A549 (cell line): ENCODE measurements around the gene ESPN. TPM values are rescaled to one million over a fixed set of nuclear protein-coding genes. Genes with fewer than 3 reads are reported as not detected.
"Not testable (repeated sequence)": the region's sequence is repeated elsewhere in the genome, so short reads cannot be mapped to it uniquely, and the experiment has no call there.

Experiments used
- ATAC-seq, 2 experiments: fragments of 200-7000 bp in 1 of 2; fragments of >200 bp in 1 of 2; cut with Nextera tagmentation in 1 of 2; cut with Tn5 transposase in 1 of 2; 3 replicates each; pipeline versions ENCODE4 v1.8.0 to v1.9.1; 2018 to 2020; ENCODE audit warnings: mild to moderate bottlenecking in 1 of 2, moderate library complexity in 1 of 2
- CTCF ChIA-PET: fragments of 300-600 bp; sonication (Branson Sonifier 250); formaldehyde crosslinking; extraction: SDS; loops from one replicate; lab custom pipeline; 2021; ENCODE audit warnings: antibody characterized with exemption, inconsistent platforms; lab: Yijun Ruan, JAX
- POLR2A ChIA-PET: fragments of 350-600 bp; formaldehyde crosslinking; extraction: SDS; loops from one replicate; lab custom pipeline; 2021; ENCODE audit warnings: antibody characterized with exemption, inconsistent platforms; lab: Yijun Ruan, JAX
- DNase-seq, 2 experiments: peaks; one replicate each; pipeline versions ENCODE4 v3.0.0 to v3.0.0-alpha.2; 2011 to 2016; ENCODE audit warnings: low read depth in 1 of 2, low spot score in 1 of 2
- FAIRE-seq: peaks from 2 replicates; lab custom pipeline; 2011; peaks lifted over from hg19 to GRCh38; lab: Jason Lieb, UNC
- H3K27ac ChIP-seq, 2 experiments: fragments of >200 bp; sonication (Bioruptor Twin); formaldehyde crosslinking; 3 replicates each; pipeline ENCODE4 v1.5.1; 2016 to 2017
- H3K4me1 ChIP-seq: fragments of >200 bp; sonication (Bioruptor Twin); formaldehyde crosslinking; 3 replicates; pipeline ENCODE4 v1.6.1; 2016
- H3K4me2 ChIP-seq: fragments of >200 bp; sonication (Bioruptor Twin); formaldehyde crosslinking; 3 replicates; pipeline ENCODE4 v1.6.1; 2016
- H3K4me3 ChIP-seq: fragments of >200 bp; sonication (Bioruptor Twin); formaldehyde crosslinking; 3 replicates; pipeline ENCODE4 v1.5.1; 2016
- H3K9me3 ChIP-seq: fragments of >200 bp; sonication (Bioruptor Twin); formaldehyde crosslinking; 3 replicates; pipeline ENCODE4 v1.6.1; 2016
- BCL3 ChIP-seq: fragments of >200 bp; sonication (Bioruptor Twin); formaldehyde crosslinking; IDR thresholded peaks from 3 replicates; pipeline ENCODE4 v1.6.1; 2016
- BHLHE40 ChIP-seq: IDR thresholded peaks from 2 replicates; pipeline ENCODE4 v1.6.1; 2012; ENCODE audit warnings: low read depth, low read length, inconsistent platforms
- ELK1 ChIP-seq: fragments of 150-350 bp; IDR thresholded peaks from 2 replicates; pipeline ENCODE4 v1.6.1; 2014; ENCODE audit warnings: low read depth, mild to moderate bottlenecking, low read length
- ESRRA ChIP-seq: fragments of 150-350 bp; IDR thresholded peaks from 2 replicates; pipeline ENCODE4 v1.6.1; 2014; ENCODE audit warnings: mild to moderate bottlenecking, low read length, borderline replicate concordance
- HDAC2 ChIP-seq: fragments of 200-600 bp; sonication (generic); IDR thresholded peaks from 2 replicates; pipeline ENCODE4 v1.6.1; 2016
- HOXB5 ChIP-seq: fragments of 250-450 bp; sonication (Bioruptor Pico); IDR thresholded peaks from 2 replicates; pipeline ENCODE4 v1.5.0; 2020; ENCODE audit warnings: mild to moderate bottlenecking, moderate library complexity
- JUNB ChIP-seq: fragments of >200 bp; sonication (Bioruptor Twin); formaldehyde crosslinking; IDR thresholded peaks from 2 replicates; pipeline ENCODE4 v1.6.1; 2016
- KDM5A ChIP-seq: fragments of 200-600 bp; sonication (generic); IDR thresholded peaks from 2 replicates; pipeline ENCODE4 v1.6.1; 2016; ENCODE audit warnings: antibody characterized with exemption, mild to moderate bottlenecking
- MYC ChIP-seq: IDR thresholded peaks from 2 replicates; pipeline ENCODE4 v1.6.1; 2012; ENCODE audit warnings: mild to moderate bottlenecking, inconsistent platforms, low read length, improper control_type of control experiment, borderline replicate concordance
- RNF2 ChIP-seq: fragments of 200-600 bp; sonication (generic); IDR thresholded peaks from 2 replicates; pipeline ENCODE4 v1.6.1; 2016; ENCODE audit warnings: low read depth, mild to moderate bottlenecking, antibody characterized with exemption, moderate library complexity, borderline replicate concordance
- SMC3 ChIP-seq: fragments of >200 bp; sonication (Bioruptor Twin); formaldehyde crosslinking; IDR thresholded peaks from 3 replicates; pipeline ENCODE4 v1.6.1; 2018; ENCODE audit warnings: inconsistent platforms
- USF2 ChIP-seq: fragments of 450-650 bp; IDR thresholded peaks from 2 replicates; pipeline ENCODE4 v1.6.1; 2014; ENCODE audit warnings: antibody characterized with exemption
- ZNF302 ChIP-seq: fragments of 250-450 bp; sonication (Bioruptor Pico); IDR thresholded peaks from 2 replicates; pipeline ENCODE4 v1.9.0; 2021; ENCODE audit warnings: inconsistent platforms, mild to moderate bottlenecking, moderate library complexity
- WGBS: methylation state at CpG from one replicate; pipeline ENCODE4 v1.1.6; 2017; ENCODE audit errors: missing lambda C conversion rate; 5-methylcytosine and 5-hydroxymethylcytosine counted together
- polyA plus RNA-seq, 4 experiments: library from polyadenylated mRNA; depleted of rRNA in 3 of 4; stranded (reverse); fragments of >200 nt; fragmentation: RNase III in 1 of 4; extraction: RNeasy Plus Mini Kit Qiagen cat#74134 plus additional on column Dnase treatment in 1 of 4; gene quantifications; 2 replicates in 3 of 4; 3 replicates in 1 of 4; pipeline ENCODE4 v1.2.3, GENCODE V29; 2011 to 2017
- TF ChIP-seq, protein P1 (sequence below): IDR thresholded peaks from 2 replicates; pipeline ENCODE4 v1.6.1; 2012

Gene ESPN
- polyA plus RNA-seq, 2 of the 4 experiments (the other 2 are of a cell fraction), result 0.22 to 0.28 TPM

GRCh38 chr1:6431645-6432579 lies 7.3 kb downstream of the ESPN start:
- 65% methylated on average over 6 of the region's 13 CpGs for WGBS
- POLR2A ChIA-PET, FAIRE-seq, H3K4me1 ChIP-seq, H3K4me3 ChIP-seq, H3K27ac ChIP-seq, ATAC-seq, H3K9me3 ChIP-seq, DNase-seq, H3K4me2 ChIP-seq: not testable (repeated sequence)
- CTCF ChIA-PET, result interaction anchor here (0.7 to 5.8 kb wide), 5 partner anchors 9 to 186 kb away, joined by 3 to 30 read pairs (median 6); no protein-coding TSS in a partner anchor

GRCh38 chr1:6434186-6434585 lies 9.6 kb downstream of the ESPN start:
- H3K4me3 ChIP-seq, result no peak overlapping the region
- no peak overlapping the region for H3K4me2 ChIP-seq
- no peak overlapping the region for H3K27ac ChIP-seq
- ChIA-PET CTCF (interaction anchor here (1.1 to 5.8 kb wide), 3 partner anchors 9 to 188 kb away, joined by 5 to 30 read pairs (median 13); no protein-coding TSS in a partner anchor), POLR2A (no interaction called here)
- WGBS, result 64% methylated on average over 3 of the region's 5 CpGs
- H3K9me3 ChIP-seq, result no peaks in the 10 kb centered on the region
- FAIRE-seq, result no peak
- TF ChIP-seq RNF2 (no peak), ELK1 (no peak), ESRRA (no peak), USF2 (no peak), MYC (no peak), BCL3 (no peak), KDM5A (no peak), ZNF302 (no peak), JUNB (no peak)
- TF ChIP-seq, protein P1, sequence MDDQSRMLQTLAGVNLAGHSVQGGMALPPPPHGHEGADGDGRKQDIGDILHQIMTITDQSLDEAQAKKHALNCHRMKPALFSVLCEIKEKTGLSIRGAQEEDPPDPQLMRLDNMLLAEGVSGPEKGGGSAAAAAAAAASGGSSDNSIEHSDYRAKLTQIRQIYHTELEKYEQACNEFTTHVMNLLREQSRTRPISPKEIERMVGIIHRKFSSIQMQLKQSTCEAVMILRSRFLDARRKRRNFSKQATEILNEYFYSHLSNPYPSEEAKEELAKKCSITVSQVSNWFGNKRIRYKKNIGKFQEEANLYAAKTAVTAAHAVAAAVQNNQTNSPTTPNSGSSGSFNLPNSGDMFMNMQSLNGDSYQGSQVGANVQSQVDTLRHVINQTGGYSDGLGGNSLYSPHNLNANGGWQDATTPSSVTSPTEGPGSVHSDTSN, result no peak
- peaks cover 5% of the 10 kb centered on the region; the same call in 1 of the 3 replicates for H3K4me1 ChIP-seq
- no peak for DNase-seq
- no peak for ATAC-seq

- 91% methylated on average over 6 of the region's 15 CpGs for WGBS
- ATAC-seq (no peak), DNase-seq (no peak), FAIRE-seq (no peak)
- Histone ChIP-seq H3K27ac (no peak overlapping the region), H3K9me3 (no peaks in the 10 kb centered on the region), H3K4me2 (no peak overlapping the region), H3K4me3 (no peak overlapping the region), H3K4me1 (peaks cover 5% of the 10 kb centered on the region; the same call in 1 of the 3 replicates)
- CTCF ChIA-PET, result interaction anchor here (0.6 to 5.8 kb wide), 3 partner anchors 10 to 373 kb away, joined by 4 to 30 read pairs (median 5); partner anchors contain the start of gene ESPN
- TF ChIP-seq HDAC2 (no peak), BHLHE40 (no peak), HOXB5 (CRISPR knock-in tag) (no peak), KDM5A (no peak), RNF2 (no peak), ZNF302 (no peak), SMC3 (no peak)
- POLR2A ChIA-PET, result no interaction called here
Observed at GRCh38 chr1:6435129-6435528, 10.6 kb downstream of the ESPN start.
